ENCODE results near the gene CASTOR1. TPM values are rescaled to one million over a fixed set of nuclear protein-coding genes. Genes with fewer than 3 reads are reported as not detected.

CASTOR1 gene
- total RNA-seq, 6 experiments from 2014 or later = 0.86 to 8.6 (median 4.0) TPM

DNA sequence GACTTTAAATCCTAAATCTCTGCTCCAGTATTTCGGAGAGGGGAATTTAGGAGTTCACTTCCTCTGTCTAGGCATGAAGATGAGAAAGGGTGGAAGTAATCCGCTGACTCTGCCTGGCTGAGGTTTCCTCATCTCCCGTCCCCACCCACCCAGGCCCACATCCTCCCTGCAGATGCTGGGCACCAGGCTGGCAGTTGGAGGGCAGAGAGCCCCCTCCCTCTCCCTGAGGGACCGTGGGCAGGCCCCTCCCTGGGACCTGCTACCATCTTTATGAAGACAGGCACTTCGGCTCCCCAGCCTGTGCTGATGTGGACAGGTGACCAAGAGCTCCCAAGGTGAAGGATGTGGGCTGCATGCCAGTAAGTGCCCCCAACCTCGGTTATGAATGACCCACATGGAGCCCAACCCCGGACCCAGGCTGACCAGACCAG, 6.7 kb downstream of the CASTOR1 start:
- Histone ChIP-seq H3K27ac (no peak overlapping the region), H3K4me1 (peaks cover 0 to under 1% (median 0%) of the 10 kb centered on the region in 4 donors), H3K27me3 (no peaks in the 10 kb centered on the region), H3K36me3 (peaks cover 0 to 15% (median 6%) of the 10 kb centered on the region in 4 donors), H3K9me3 (no peaks in the 10 kb centered on the region), H3K4me3 (no peak overlapping the region)
- intact Hi-C loops (cut with DNase I) = no loop called here
- DNase-seq (no peak), ATAC-seq (no peak)
- no peak for TF ChIP-seq POLR2A (IDR thresholded peaks at IDR 0.05)
- TF ChIP-seq, protein P1, sequence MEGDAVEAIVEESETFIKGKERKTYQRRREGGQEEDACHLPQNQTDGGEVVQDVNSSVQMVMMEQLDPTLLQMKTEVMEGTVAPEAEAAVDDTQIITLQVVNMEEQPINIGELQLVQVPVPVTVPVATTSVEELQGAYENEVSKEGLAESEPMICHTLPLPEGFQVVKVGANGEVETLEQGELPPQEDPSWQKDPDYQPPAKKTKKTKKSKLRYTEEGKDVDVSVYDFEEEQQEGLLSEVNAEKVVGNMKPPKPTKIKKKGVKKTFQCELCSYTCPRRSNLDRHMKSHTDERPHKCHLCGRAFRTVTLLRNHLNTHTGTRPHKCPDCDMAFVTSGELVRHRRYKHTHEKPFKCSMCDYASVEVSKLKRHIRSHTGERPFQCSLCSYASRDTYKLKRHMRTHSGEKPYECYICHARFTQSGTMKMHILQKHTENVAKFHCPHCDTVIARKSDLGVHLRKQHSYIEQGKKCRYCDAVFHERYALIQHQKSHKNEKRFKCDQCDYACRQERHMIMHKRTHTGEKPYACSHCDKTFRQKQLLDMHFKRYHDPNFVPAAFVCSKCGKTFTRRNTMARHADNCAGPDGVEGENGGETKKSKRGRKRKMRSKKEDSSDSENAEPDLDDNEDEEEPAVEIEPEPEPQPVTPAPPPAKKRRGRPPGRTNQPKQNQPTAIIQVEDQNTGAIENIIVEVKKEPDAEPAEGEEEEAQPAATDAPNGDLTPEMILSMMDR (IDR thresholded peaks at IDR 0.05) = no peak
- 47% methylated on average over 2 of the region's 7 CpGs for WGBS (ENCODE audit: insufficient coverage, low coverage, low lambda C conversion rate, missing lambda C conversion rate)

DNA sequence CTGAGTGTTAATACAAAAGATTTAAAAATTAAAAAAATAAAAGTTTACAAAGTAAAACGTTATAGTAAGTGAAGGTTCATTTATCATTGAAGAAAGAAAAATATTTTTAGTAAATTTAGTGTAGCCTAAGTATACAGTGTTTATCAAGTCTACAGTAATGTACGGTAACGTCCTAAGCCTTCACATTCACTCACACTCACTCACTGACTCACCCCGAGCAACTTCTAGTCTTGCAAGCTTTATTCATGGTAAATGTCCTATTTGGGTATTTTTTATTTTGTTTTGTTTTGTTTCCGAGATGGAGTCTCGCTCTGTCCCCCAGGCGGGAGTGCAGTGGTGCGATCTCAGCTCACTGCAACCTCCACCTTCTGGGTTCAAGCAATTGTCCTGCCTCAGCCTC, 8.8 kb downstream of the CASTOR1 start:
- intact Hi-C loops (cut with DNase I) = no loop called here
- H3K36me3 ChIP-seq = peaks cover 0 to 13% (median 3%) of the 10 kb centered on the region in 4 donors
- 77% methylated on average over 7 of the region's 8 CpGs for whole genome bisulfite sequencing (ENCODE audit: insufficient coverage, low coverage, low lambda C conversion rate, missing lambda C conversion rate)

GRCh38 chr22:30279932-30280331, 9.4 kb downstream of the CASTOR1 start:
- intact Hi-C loops (cut with DNase I) = no loop called here
- ATAC-seq (no peak), DNase-seq (no peak)
- Histone ChIP-seq H3K27ac (no peak overlapping the region), H3K4me1 (no peaks in the 10 kb centered on the region), H3K4me3 (no peak overlapping the region), H3K9me3 (no peaks in the 10 kb centered on the region), H3K36me3 (peaks cover 0 to 7% (median under 1%) of the 10 kb centered on the region in 4 donors), H3K27me3 (no peaks in the 10 kb centered on the region)
- TF ChIP-seq POLR2A (IDR thresholded peaks at IDR 0.05) = no peak
- TF ChIP-seq, protein P1 (IDR thresholded peaks at IDR 0.05) = no peak
- WGBS (ENCODE audit: insufficient coverage, low coverage, low lambda C conversion rate, missing lambda C conversion rate) = 80% methylated on average over 5 of the region's 5 CpGs

More for the DNA sequence above, 8.8 kb downstream of the CASTOR1 start:
- H3K4me3 ChIP-seq = no peak overlapping the region
- H3K27ac ChIP-seq = no peak overlapping the region
- H3K9me3 ChIP-seq = no peaks in the 10 kb centered on the region
- no peaks in the 10 kb centered on the region for H3K4me1 ChIP-seq
- TF ChIP-seq, protein P1 (IDR thresholded peaks at IDR 0.05) = no peak
- no peak for TF ChIP-seq POLR2A (IDR thresholded peaks at IDR 0.05)
- DNase-seq (no peak), ATAC-seq (no peak)
- no peaks in the 10 kb centered on the region for H3K27me3 ChIP-seq

DNA sequence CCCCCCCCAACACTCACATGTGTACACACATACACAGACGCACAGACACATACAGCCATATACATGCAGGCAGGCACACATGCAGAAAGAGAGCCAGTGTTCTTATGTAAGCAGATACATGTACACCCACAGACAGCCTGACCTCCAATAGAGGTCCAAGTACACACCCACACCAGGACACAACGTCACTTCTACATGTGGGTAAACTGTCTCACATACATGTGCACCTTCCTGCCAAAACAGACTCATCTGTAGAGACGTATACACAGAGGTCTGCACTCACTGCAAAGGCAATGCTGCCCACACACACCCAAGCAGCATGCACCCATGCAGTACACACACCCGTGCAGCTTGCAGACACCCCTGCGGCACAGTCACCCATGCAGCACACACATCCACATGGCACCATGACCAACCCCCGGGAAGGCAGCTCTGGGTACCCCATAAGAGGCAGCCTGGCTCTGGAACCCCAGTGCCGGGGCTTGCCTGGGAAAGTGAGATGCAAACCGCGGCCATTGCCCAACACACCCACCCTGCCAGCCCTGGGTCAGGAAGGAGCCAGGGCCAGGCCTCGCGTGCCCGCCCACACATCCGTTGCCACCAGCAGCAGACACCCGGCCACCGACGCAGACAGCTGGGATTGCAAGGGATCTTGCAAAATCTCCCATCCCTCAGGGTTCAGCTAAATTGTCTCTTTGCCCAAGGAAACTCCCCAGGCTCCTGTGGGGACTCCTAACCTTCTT, 10.1 kb downstream of the CASTOR1 start:
- Histone ChIP-seq H3K27ac (no peak overlapping the region), H3K9me3 (no peaks in the 10 kb centered on the region), H3K27me3 (no peaks in the 10 kb centered on the region), H3K4me1 (no peaks in the 10 kb centered on the region), H3K4me3 (no peak overlapping the region), H3K36me3 (peaks cover 0 to under 1% (median 0%) of the 10 kb centered on the region in 4 donors)
- intact Hi-C loops (cut with DNase I) = no loop called here
- peak in 1 of 3 donors; percentile 77 for DNase-seq
- TF ChIP-seq POLR2A (IDR thresholded peaks at IDR 0.05) = no peak
- TF ChIP-seq, protein P1 (IDR thresholded peaks at IDR 0.05) = no peak
- 34% methylated on average over 11 of the region's 16 CpGs for WGBS (ENCODE audit: insufficient coverage, low coverage, low lambda C conversion rate, missing lambda C conversion rate)
- peak; percentile 19 to 71 (median 47) for ATAC-seq
